HG02588 (cell line): ENCODE results near the gene HNRNPL.

Experiments used
- ATAC-seq: cut with Tn5 transposase; IDR thresholded peaks from one replicate; pipeline ENCODE4 v1.9.1; 2021; ENCODE audit warnings: mild to moderate bottlenecking, moderate library complexity; ENCODE audit not compliant: unreplicated experiment

HNRNPL gene

GRCh38 chr19:38846097-38846496, 3.7 kb downstream of the HNRNPL start:
- ATAC-seq: no peak

- no peak for ATAC-seq
Measured at GRCh38 chr19:38845374-38846024, 4.3 kb downstream of the HNRNPL start.

GRCh38 chr19:38844093-38844686, 5.6 kb downstream of the HNRNPL start:
- no peak for ATAC-seq

GRCh38 chr19:38843175-38843758, 6.5 kb downstream of the HNRNPL start:
- no peak for ATAC-seq

GRCh38 chr19:38842439-38843174, 7.2 kb downstream of the HNRNPL start:
- no peak for ATAC-seq

- no peak for ATAC-seq
Measured at GRCh38 chr19:38841787-38842438, 7.9 kb downstream of the HNRNPL start.

- ATAC-seq: no peak
Measured at GRCh38 chr19:38841180-38841766, 8.5 kb downstream of the HNRNPL start.

GRCh38 chr19:38840583-38840968, 9.2 kb downstream of the HNRNPL start:
- no peak for ATAC-seq

GRCh38 chr19:38839816-38840582, 9.8 kb downstream of the HNRNPL start:
- ATAC-seq: no peak

- ATAC-seq: no peak
Measured at GRCh38 chr19:38838986-38839761, 10.6 kb downstream of the HNRNPL start.

GRCh38 chr19:38838208-38838985, 11.4 kb downstream of the HNRNPL start:
- no peak for ATAC-seq

GRCh38 chr19:38837656-38838121, 12.1 kb downstream of the HNRNPL start:
- ATAC-seq: no peak

GRCh38 chr19:38836983-38837626, 12.7 kb downstream of the HNRNPL start:
- no peak for ATAC-seq

GRCh38 chr19:38836159-38836982, 13.4 kb downstream of the HNRNPL start:
- no peak for ATAC-seq

- ATAC-seq: no peak
Measured at GRCh38 chr19:38834590-38834989, 15.2 kb downstream of the HNRNPL start.

GRCh38 chr19:38834104-38834490, 15.7 kb downstream of the HNRNPL start:
- no peak for ATAC-seq

GRCh38 chr19:38833092-38833425, 16.7 kb downstream of the HNRNPL start:
- ATAC-seq: no peak
